HCT116 (cell line): Measurements from ENCODE around the gene WSCD2. TPM values are rescaled to one million over a fixed set of nuclear protein-coding genes. Genes with fewer than 3 reads are reported as not detected.

Experiments used
- ATAC-seq: fragments of 200-7000 bp; cut with Tn5 transposase; 2 replicates; pipeline ENCODE4 v1.9.1; 2020; ENCODE audit warnings: mild to moderate bottlenecking, moderate library complexity
- BruUV-seq: library from RNA; stranded (reverse); fragments of 400-500 nt; replicated peaks from 2 replicates; lab custom pipeline; 2021; lab: Mats Ljungman, UMichigan
- CTCF ChIA-PET: fragments of 300-600 bp; sonication (Branson Sonifier 250); formaldehyde crosslinking; loops from one replicate; lab custom pipeline; 2021; ENCODE audit warnings: antibody characterized with exemption; lab: Charles Lee
- POLR2A ChIA-PET: fragments of 300-600, 350-600 bp; sonication (Branson Sonifier 250); formaldehyde crosslinking; loops from one replicate; lab custom pipeline; 2021; ENCODE audit warnings: antibody characterized with exemption; lab: Charles Lee
- RAD21 ChIA-PET, 2 experiments: fragments of 300-600 bp; sonication (Branson Sonifier 250); formaldehyde crosslinking; loops; one replicate each; lab custom pipeline; 2023; ENCODE audit warnings: low total read pairs in 2 of 2; ENCODE audit not compliant: uncharacterized antibody in 2 of 2, unreplicated experiment in 2 of 2, low non-redundant PET in 1 of 2; lab: Charles Lee
- DNase-seq: peaks from one replicate; pipeline ENCODE4 v3.0.0-alpha.2; 2010; ENCODE audit warnings: low read depth, low spot score
- H2AFZ ChIP-seq: fragments of 200-600 bp; shearing (Covaris generic), sonication (generic); 2 replicates; pipeline ENCODE4 v1.6.1; 2017; ENCODE audit warnings: low read depth, mixed run types, mixed read lengths, antibody characterized with exemption, low read length; ENCODE audit not compliant: poor library complexity, severe bottlenecking
- H3K27ac ChIP-seq: 2 replicates; pipeline ENCODE4 v1.5.1; 2012; ENCODE audit warnings: low read depth, low read length
- H3K27me3 ChIP-seq: fragments of 200-600 bp; sonication (generic); 2 replicates; pipeline ENCODE4 v1.6.1; 2016; ENCODE audit warnings: mixed run types, low read length, mixed read lengths; ENCODE audit not compliant: insufficient read depth
- H3K36me3 ChIP-seq, 2 experiments: fragments of 200-500 bp in 1 of 2; fragments of 200-600 bp in 1 of 2; sonication (Bioruptor generic) in 1 of 2; sonication (generic) in 1 of 2; 2 replicates each; pipeline versions ENCODE4 v1.5.1 to v1.6.1; 2014 to 2016; ENCODE audit warnings: low read length in 2 of 2, inconsistent platforms in 1 of 2, mixed read lengths in 1 of 2, mixed run types in 1 of 2; ENCODE audit not compliant: insufficient read depth in 2 of 2, control insufficient read depth in 1 of 2
- H3K4me1 ChIP-seq, 2 experiments: fragments of 200-600 bp in 1 of 2; sonication (generic) in 1 of 2; 2 replicates each; pipeline versions ENCODE4 v1.5.1 to v1.6.1; 2012 to 2017; ENCODE audit warnings: low read length in 2 of 2, inconsistent platforms in 1 of 2, mild to moderate bottlenecking in 1 of 2, mixed read lengths in 1 of 2, mixed run types in 1 of 2, moderate library complexity in 1 of 2; ENCODE audit not compliant: insufficient read depth in 2 of 2, control insufficient read depth in 1 of 2
- H3K4me2 ChIP-seq: fragments of 200-600 bp; sonication (generic); 2 replicates; pipeline ENCODE4 v1.6.1; 2017; ENCODE audit warnings: mixed run types, low read length, mixed read lengths
- H3K4me3 ChIP-seq, 2 experiments: fragments of 200-600 bp in 1 of 2; sonication (generic) in 1 of 2; replicated peaks in 1 of 2; 2 replicates each; pipeline ENCODE4 v1.5.1; 2011 to 2016; ENCODE audit warnings: low read length in 2 of 2, control low read depth in 1 of 2, low read depth in 1 of 2, mild to moderate bottlenecking in 1 of 2, mixed read lengths in 1 of 2, mixed run types in 1 of 2
- H3K79me2 ChIP-seq: fragments of 200-600 bp; sonication (generic); 2 replicates; pipeline ENCODE4 v1.6.1; 2017; ENCODE audit warnings: mild to moderate bottlenecking, mixed run types, low read length, moderate library complexity, mixed read lengths; ENCODE audit not compliant: insufficient read depth
- H3K9ac ChIP-seq: fragments of 200-600 bp; sonication (generic); 2 replicates; pipeline ENCODE4 v1.6.1; 2016; ENCODE audit warnings: low read length, mixed read lengths
- H3K9me2 ChIP-seq: fragments of 200-600 bp; sonication (generic), shearing (Covaris generic); 2 replicates; pipeline ENCODE4 v1.6.1; 2017; ENCODE audit warnings: mixed run types, mild to moderate bottlenecking, moderate library complexity; ENCODE audit not compliant: insufficient read depth
- H3K9me3 ChIP-seq, 2 experiments: fragments of 200-500 bp in 1 of 2; fragments of 200-600 bp in 1 of 2; sonication (Bioruptor generic) in 1 of 2; sonication (generic) in 1 of 2; 2 replicates each; pipeline ENCODE4 v1.6.1; 2014 to 2017; ENCODE audit warnings: low read length in 2 of 2, mixed read lengths in 2 of 2, inconsistent platforms in 1 of 2, low read depth in 1 of 2, mild to moderate bottlenecking in 1 of 2, mixed run types in 1 of 2, moderate library complexity in 1 of 2; ENCODE audit not compliant: control insufficient read depth in 1 of 2, insufficient read depth in 1 of 2
- H4K20me1 ChIP-seq: fragments of 200-600 bp; sonication (generic), shearing (Covaris generic); 2 replicates; pipeline ENCODE4 v1.6.1; 2017; ENCODE audit warnings: mixed run types, mild to moderate bottlenecking, moderate library complexity; ENCODE audit not compliant: insufficient read depth
- ATF3 ChIP-seq: IDR thresholded peaks from 2 replicates; pipeline ENCODE4 v1.6.1; 2012
- CBX3 ChIP-seq: IDR thresholded peaks from 2 replicates; pipeline ENCODE4 v1.6.1; 2012; ENCODE audit warnings: low read depth
- CEBPB ChIP-seq: IDR thresholded peaks from 2 replicates; pipeline ENCODE4 v1.6.1; 2012; ENCODE audit warnings: low read depth
- EZH2phosphoT487 ChIP-seq: fragments of 200-600 bp; IDR thresholded peaks from 2 replicates; pipeline ENCODE4 v1.6.1; 2018; ENCODE audit warnings: antibody characterized with exemption, borderline replicate concordance
- FOSL1 ChIP-seq: IDR thresholded peaks from 2 replicates; pipeline ENCODE4 v1.6.1; 2012; ENCODE audit warnings: low read depth
- POLR2A ChIP-seq: IDR thresholded peaks from 2 replicates; pipeline ENCODE4 v1.7.0; 2011; ENCODE audit warnings: borderline replicate concordance; ENCODE audit not compliant: insufficient read depth, insufficient read length; ENCODE audit errors: extremely low read depth
- RAD21 ChIP-seq: IDR thresholded peaks from 2 replicates; pipeline ENCODE4 v1.6.1; 2012; ENCODE audit warnings: low read depth, mild to moderate bottlenecking
- SIN3A ChIP-seq: IDR thresholded peaks from 2 replicates; pipeline ENCODE4 v1.6.1; 2012; ENCODE audit warnings: low read depth
- SP1 ChIP-seq: IDR thresholded peaks from 2 replicates; pipeline ENCODE4 v1.6.1; 2012; ENCODE audit warnings: low read depth
- ZFX ChIP-seq: fragments of 450-650 bp; IDR thresholded peaks from 2 replicates; pipeline ENCODE4 v1.6.1; 2017
- intact Hi-C: fragments of 100-400 bp; cut with micrococcal nuclease; formaldehyde crosslinking; loops from 2 replicates; pipeline ENCODE4 v1.10.0; 2022
- total RNA-seq: library from RNA; stranded (reverse); gene quantifications from one replicate; pipeline ENCODE4 v1.2.1, GENCODE V29; 2021; ENCODE audit not compliant: unreplicated experiment
- TF ChIP-seq, protein P1 (sequence below), 3 experiments: fragments of 200-600 bp in 1 of 3; sonication (generic) in 1 of 3; IDR thresholded peaks in 2 of 3; conservative IDR thresholded peaks in 1 of 3; 2 replicates each; pipeline ENCODE4 v1.5.1; 2012 to 2017; ENCODE audit warnings: low read depth in 2 of 3, low read length in 2 of 3, antibody characterized with exemption in 1 of 3, borderline replicate concordance in 1 of 3, control low read depth in 1 of 3, mild to moderate bottlenecking in 1 of 3, mixed read lengths in 1 of 3, mixed run types in 1 of 3, moderate library complexity in 1 of 3; ENCODE audit not compliant: insufficient read depth in 1 of 3

WSCD2 gene
- total RNA-seq, 1 experiment from 2014 or later: 0.05 TPM

- Histone ChIP-seq H3K4me2 (no peak overlapping the region), H3K4me1 (no peaks in the 10 kb centered on the region), H3K27ac (no peak overlapping the region), H4K20me1 (no peaks in the 10 kb centered on the region), H3K9me2 (no peaks in the 10 kb centered on the region), H3K9me3 (no peaks in the 10 kb centered on the region), H3K27me3 (peaks cover 26% of the 10 kb centered on the region), H2AFZ (no peak overlapping the region), H3K36me3 (no peaks in the 10 kb centered on the region), H3K79me2 (no peaks in the 10 kb centered on the region), H3K9ac (no peak overlapping the region), H3K4me3 (no peak overlapping the region)
- intact Hi-C loops: no loop called here
- CTCF ChIA-PET: no interaction called here
- RAD21 ChIA-PET: no interaction called here
- no peak for DNase-seq
- ATAC-seq: no peak
- POLR2A ChIA-PET: no interaction called here
- TF ChIP-seq, protein P1, sequence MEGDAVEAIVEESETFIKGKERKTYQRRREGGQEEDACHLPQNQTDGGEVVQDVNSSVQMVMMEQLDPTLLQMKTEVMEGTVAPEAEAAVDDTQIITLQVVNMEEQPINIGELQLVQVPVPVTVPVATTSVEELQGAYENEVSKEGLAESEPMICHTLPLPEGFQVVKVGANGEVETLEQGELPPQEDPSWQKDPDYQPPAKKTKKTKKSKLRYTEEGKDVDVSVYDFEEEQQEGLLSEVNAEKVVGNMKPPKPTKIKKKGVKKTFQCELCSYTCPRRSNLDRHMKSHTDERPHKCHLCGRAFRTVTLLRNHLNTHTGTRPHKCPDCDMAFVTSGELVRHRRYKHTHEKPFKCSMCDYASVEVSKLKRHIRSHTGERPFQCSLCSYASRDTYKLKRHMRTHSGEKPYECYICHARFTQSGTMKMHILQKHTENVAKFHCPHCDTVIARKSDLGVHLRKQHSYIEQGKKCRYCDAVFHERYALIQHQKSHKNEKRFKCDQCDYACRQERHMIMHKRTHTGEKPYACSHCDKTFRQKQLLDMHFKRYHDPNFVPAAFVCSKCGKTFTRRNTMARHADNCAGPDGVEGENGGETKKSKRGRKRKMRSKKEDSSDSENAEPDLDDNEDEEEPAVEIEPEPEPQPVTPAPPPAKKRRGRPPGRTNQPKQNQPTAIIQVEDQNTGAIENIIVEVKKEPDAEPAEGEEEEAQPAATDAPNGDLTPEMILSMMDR (IDR thresholded peaks at IDR 0.05 in 2 of 3, conservative IDR thresholded peaks at IDR 0.05 in 1 of 3; ENCODE audit: borderline replicate concordance in 1 of 3, insufficient read depth in 1 of 3, low read depth in 2 of 3, low read length in 2 of 3): no peak
- TF ChIP-seq FOSL1 (no peak), SP1 (no peak), EZH2phosphoT487 (no peak), RAD21 (no peak), CEBPB (no peak), POLR2A (no peak), CBX3 (no peak), SIN3A (no peak), ZFX (no peak), ATF3 (no peak)
- no TSS peak for BruUV-seq
Measured at GRCh38 chr12:108140501-108140900, 11.4 kb downstream of the WSCD2 start.
